NCI-H345 treated with DMSO at 0.1 percent for 48 hours (cell line): ENCODE results near the gene GNA14.

Source experiments
- DNase-seq: peaks from one replicate; lab custom pipeline; 2025; ENCODE audit not compliant: unreplicated experiment; lab: John Stamatoyannopoulos, UW

Gene GNA14

GRCh38 chr9:77543131-77543822 is 104.8 kb downstream of the GNA14 start:
- no peak for DNase-seq

GRCh38 chr9:77541600-77541999 is 106.5 kb downstream of the GNA14 start:
- no peak for DNase-seq

DNA sequence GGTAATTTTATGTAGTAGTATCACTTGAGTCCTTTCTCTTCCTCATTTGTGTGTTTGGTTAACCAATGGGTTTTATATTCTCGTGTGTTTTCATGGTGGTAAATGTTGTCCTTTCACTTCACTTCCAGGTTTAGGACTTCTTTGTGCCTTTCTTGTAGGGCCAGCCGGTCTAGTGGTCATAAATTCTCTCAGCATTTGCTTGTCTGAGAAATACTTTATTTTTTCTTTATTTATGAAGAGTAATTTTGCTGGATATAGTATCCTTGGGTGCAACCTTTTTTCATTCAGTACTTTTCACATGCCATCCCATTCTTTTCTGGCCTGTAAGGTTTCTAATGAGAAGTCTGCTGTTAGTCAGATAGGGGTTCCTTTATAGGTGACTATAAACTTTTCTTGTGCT is 107.1 kb downstream of the GNA14 start:
- DNase-seq, result no peak

GRCh38 chr9:77534376-77535057 is 113.6 kb downstream of the GNA14 start:
- DNase-seq, result peak; percentile 2

GRCh38 chr9:77533671-77534070 is 114.5 kb downstream of the GNA14 start:
- no peak for DNase-seq

- no peak for DNase-seq
These were observed 115.5 kb downstream of the GNA14 start for GRCh38 chr9:77532607-77533006.

DNA sequence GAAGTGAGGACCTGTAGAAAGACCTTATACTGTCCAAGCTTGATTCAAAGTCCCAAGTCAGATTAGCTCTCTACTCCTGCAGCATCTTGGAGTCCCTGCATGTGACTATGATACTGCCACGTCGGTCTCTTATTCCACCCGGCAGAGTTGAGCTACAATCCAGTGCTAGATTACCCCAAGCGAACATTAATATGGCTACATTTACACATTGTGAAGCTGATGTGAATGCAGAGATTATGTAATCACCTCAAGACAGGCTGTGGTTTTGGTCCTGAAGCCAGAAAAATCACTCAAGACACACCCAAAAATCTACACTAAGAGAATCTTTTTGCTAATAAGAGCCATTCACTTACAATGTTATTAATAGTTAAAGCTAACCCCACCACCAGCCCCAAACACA is 116.7 kb downstream of the GNA14 start:
- DNase-seq, result no peak

GRCh38 chr9:77523891-77524290 is 124.2 kb downstream of the GNA14 start:
- DNase-seq, result no peak

GRCh38 chr9:77521091-77521490 is 127.0 kb downstream of the GNA14 start:
- no peak for DNase-seq

- DNase-seq, result no peak
These were observed 129.4 kb downstream of the GNA14 start for GRCh38 chr9:77518688-77519087.

DNA sequence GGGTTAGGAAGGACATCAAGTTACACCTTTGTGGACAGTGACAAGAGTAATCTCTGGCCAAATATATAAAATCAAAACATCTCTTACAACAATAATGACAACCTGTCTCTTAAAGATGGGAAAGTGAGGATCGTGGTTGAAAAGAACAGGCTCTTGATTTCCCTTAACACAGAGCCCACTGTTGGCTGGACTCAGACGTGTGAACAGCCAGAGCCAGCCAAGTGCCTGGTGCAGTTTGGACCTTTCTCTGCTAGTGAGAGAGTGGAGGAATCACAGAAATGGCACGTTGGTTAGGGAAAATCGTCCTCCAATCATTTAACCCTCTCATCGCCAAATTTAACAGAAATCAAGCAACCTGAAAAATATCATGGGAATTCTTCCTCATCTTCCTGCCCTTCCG is 131.3 kb downstream of the GNA14 start:
- DNase-seq, result no peak

DNA sequence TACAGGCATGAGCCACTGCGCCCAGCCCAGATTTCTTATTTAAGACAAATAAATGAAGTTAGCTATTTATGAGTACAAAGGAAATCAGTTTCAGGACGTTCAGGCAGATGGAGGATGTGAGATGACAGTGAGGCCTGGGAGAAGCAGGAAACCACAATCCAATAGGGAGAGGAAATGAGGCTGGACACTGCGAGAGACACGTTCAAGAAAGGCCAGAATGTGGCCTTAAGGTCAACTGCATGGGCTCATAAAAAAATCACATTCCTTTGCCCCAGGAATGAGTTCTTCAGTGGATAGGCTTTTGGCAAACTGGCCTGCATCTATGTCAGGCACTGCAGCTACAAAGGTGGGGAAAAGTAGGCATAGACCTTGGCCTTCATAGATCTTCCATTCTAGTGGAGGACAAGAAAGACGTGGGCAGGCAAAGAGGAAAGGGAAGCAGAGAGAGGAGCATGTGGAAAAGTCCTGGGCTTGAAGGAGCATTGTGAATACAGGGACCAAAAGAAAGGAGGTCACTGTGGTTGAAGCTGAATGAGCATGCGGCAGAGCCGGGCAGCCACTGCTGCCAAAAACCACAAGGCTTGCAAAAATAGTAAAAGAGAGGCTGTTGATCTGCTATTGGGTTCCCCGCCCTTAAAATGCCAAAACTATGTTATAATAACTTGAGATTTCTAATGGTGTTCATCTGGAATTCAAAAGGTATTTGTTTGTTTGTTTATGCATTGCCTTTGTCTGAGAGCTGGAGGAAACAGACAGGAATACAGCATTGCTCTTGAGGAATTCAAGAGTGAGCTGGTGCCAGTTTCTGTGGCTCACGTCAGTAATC is 133.0 kb downstream of the GNA14 start:
- no peak for DNase-seq

GRCh38 chr9:77513457-77513856 is 134.7 kb downstream of the GNA14 start:
- no peak for DNase-seq

- peak; percentile 3 for DNase-seq
These were observed 135.2 kb downstream of the GNA14 start for GRCh38 chr9:77512876-77513275.

- no peak for DNase-seq
These were observed 136.6 kb downstream of the GNA14 start for GRCh38 chr9:77511525-77511924.

DNA sequence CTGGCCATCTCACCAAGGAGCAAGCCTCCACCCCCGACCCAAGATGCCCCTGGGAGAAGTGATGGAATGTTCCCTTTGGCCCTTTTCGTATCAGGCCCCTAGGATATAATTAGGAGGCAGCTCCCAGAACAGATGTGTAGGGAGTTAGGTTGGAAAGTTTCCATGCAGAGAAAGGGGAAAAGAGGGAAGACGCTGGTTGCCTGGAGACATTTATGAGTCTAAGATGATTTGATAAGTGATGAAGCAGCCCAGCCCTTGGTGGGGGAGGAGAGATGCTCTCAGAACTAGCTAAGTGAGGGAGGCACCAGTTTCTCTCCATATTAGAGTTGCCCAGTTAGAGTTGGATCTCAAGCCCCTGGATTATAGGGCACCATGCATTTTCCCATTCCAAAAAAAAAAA is 137.5 kb downstream of the GNA14 start:
- no peak for DNase-seq

GRCh38 chr9:77508396-77508795 is 139.7 kb downstream of the GNA14 start:
- no peak for DNase-seq

- DNase-seq, result no peak
These were observed 140.7 kb downstream of the GNA14 start for GRCh38 chr9:77507212-77507961.

GRCh38 chr9:77505232-77505631 is 142.9 kb downstream of the GNA14 start:
- no peak for DNase-seq

DNA sequence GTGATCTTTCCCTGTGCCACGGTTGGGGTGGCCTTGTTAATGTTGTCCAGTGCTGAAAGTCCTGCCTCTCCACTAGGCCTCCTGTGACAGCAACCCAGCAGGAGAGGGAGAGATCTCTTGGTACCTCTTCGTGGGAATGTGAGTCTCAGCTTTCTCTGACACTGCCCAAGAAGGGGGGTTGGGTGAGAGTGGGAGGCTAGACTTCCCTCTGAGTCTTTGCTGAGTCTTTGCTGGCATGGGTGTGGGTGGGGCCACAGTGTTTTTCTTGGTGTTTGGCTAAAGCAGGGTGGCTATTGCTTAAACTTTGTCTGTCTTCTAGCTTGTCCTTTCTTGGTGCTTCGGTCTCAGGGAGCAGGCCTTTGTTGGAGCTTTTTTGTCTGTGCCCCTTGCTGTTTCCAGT is 145.6 kb downstream of the GNA14 start:
- DNase-seq, result no peak

DNA sequence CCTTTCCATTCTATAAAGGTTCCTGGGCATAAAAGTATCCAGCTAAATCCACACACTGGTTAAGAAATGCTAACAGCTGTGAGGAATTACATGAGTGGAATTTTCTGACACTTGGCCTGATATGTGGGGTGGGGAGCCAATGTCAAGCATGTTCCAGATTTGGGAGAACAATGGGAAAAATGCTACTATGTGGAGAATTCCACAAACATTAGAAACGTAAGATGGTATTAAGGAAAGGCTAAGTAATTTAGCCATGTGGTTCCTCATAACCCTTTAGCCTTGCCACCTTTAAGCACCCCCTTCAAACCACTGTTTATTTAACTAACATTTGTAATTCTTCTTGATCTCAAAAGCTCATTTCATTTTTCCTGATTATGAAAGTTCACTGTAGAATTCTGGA is 149.2 kb downstream of the GNA14 start:
- DNase-seq, result no peak
